ENCODE measurements around the gene C2CD3.

Gene C2CD3

GRCh38 chr11:73969991-73970800 lies 200.6 kb downstream of the C2CD3 start:
- peaks cover 3 to 9% of the 10 kb centered on the region in 2 experiments for H3K36me3 ChIP-seq (ENCODE audit: control insufficient read depth in 1 of 2, insufficient read depth in 2 of 2, low read length in 2 of 2)
- no peak overlapping the region for H4K91ac ChIP-seq (ENCODE audit: low read depth, low read length)
- no peaks in the 10 kb centered on the region for H3K79me1 ChIP-seq (ENCODE audit: low read length)
- H3K27me3 ChIP-seq (ENCODE audit: insufficient read depth, low read length), result no peaks in the 10 kb centered on the region
- H3K9ac ChIP-seq (ENCODE audit: low read length), result no peak overlapping the region
- H3K4ac ChIP-seq (ENCODE audit: low read depth, low read length), result no peak overlapping the region
- H3K27ac ChIP-seq (ENCODE audit: low read depth, low read length), result no peak overlapping the region
- H4K12ac ChIP-seq (ENCODE audit: low read depth, low read length), result no peak overlapping the region
- no peak overlapping the region for H4K8ac ChIP-seq (ENCODE audit: low read depth, low read length)
- no peak overlapping the region for H3K23ac ChIP-seq (ENCODE audit: low read length)
- WGBS (ENCODE audit: extremely low coverage, insufficient coverage, insufficient read length), result no CpG with 5 or more reads among the region's 13 CpGs
- no peaks in the 10 kb centered on the region for H3K9me3 ChIP-seq (ENCODE audit: insufficient read depth, low read depth, low read length)
- no peak overlapping the region for H3K14ac ChIP-seq (ENCODE audit: low read length)
- no peaks in the 10 kb centered on the region for H3K4me1 ChIP-seq (ENCODE audit: control insufficient read depth in 1 of 2, insufficient read depth in 2 of 2, low read length in 2 of 2)
- no peak overlapping the region for H2AK5ac ChIP-seq (ENCODE audit: low read length)
- no peak overlapping the region for H2BK12ac ChIP-seq (ENCODE audit: low read length)
- no peak overlapping the region for H3K4me2 ChIP-seq (ENCODE audit: low read length)
- no peak for DNase-seq
- no peak overlapping the region for H3K4me3 ChIP-seq (ENCODE audit: low read depth, low read length)
- no peak overlapping the region for H2BK5ac ChIP-seq (ENCODE audit: low read depth, low read length, poor library complexity)
- H2AFZ ChIP-seq (ENCODE audit: insufficient read depth, low read length, poor library complexity), result no peak overlapping the region
- no peak overlapping the region for H2BK120ac ChIP-seq (ENCODE audit: insufficient read depth, low read length, poor library complexity)
- no peaks in the 10 kb centered on the region for H3K79me2 ChIP-seq (ENCODE audit: control insufficient read depth, insufficient read depth, low read length, poor library complexity)
- H3K18ac ChIP-seq (ENCODE audit: low read length), result no peak overlapping the region

- H2AK5ac ChIP-seq (ENCODE audit: low read length), result no peak overlapping the region
- H3K18ac ChIP-seq (ENCODE audit: low read length), result no peak overlapping the region
- H3K79me2 ChIP-seq (ENCODE audit: control insufficient read depth, insufficient read depth, low read length, poor library complexity), result no peaks in the 10 kb centered on the region
Observed at GRCh38 chr11:73969091-73969490, 201.7 kb downstream of the C2CD3 start.

GRCh38 chr11:73968356-73968966 lies 202.3 kb downstream of the C2CD3 start:
- H2BK12ac ChIP-seq (ENCODE audit: low read length), result no peak overlapping the region
- H3K4me3 ChIP-seq (ENCODE audit: low read depth, low read length), result no peak overlapping the region
- no peak overlapping the region for H3K14ac ChIP-seq (ENCODE audit: low read length)
- H2AK5ac ChIP-seq (ENCODE audit: low read length), result no peak overlapping the region
- H2BK5ac ChIP-seq (ENCODE audit: low read depth, low read length, poor library complexity), result no peak overlapping the region
- no peak overlapping the region for H3K23ac ChIP-seq (ENCODE audit: low read length)
- no CpG with 5 or more reads among the region's 15 CpGs for WGBS (ENCODE audit: extremely low coverage, insufficient coverage, insufficient read length)
- no peak overlapping the region for H4K12ac ChIP-seq (ENCODE audit: low read depth, low read length)
- DNase-seq, result no peak
- no peaks in the 10 kb centered on the region for H3K4me1 ChIP-seq (ENCODE audit: control insufficient read depth in 1 of 2, insufficient read depth in 2 of 2, low read length in 2 of 2)
- H3K9me3 ChIP-seq (ENCODE audit: insufficient read depth, low read depth, low read length), result no peaks in the 10 kb centered on the region
- H4K8ac ChIP-seq (ENCODE audit: low read depth, low read length), result no peak overlapping the region
- no peak overlapping the region for H4K91ac ChIP-seq (ENCODE audit: low read depth, low read length)
- no peaks in the 10 kb centered on the region for H3K79me2 ChIP-seq (ENCODE audit: control insufficient read depth, insufficient read depth, low read length, poor library complexity)
- H2BK120ac ChIP-seq (ENCODE audit: insufficient read depth, low read length, poor library complexity), result no peak overlapping the region
- H3K9ac ChIP-seq (ENCODE audit: low read length), result no peak overlapping the region
- H3K36me3 ChIP-seq (ENCODE audit: control insufficient read depth in 1 of 2, insufficient read depth in 2 of 2, low read length in 2 of 2), result no peaks in the 10 kb centered on the region
- H3K4me2 ChIP-seq (ENCODE audit: low read length), result no peak overlapping the region
- H3K79me1 ChIP-seq (ENCODE audit: low read length), result no peaks in the 10 kb centered on the region
- H2AFZ ChIP-seq (ENCODE audit: insufficient read depth, low read length, poor library complexity), result no peak overlapping the region
- no peaks in the 10 kb centered on the region for H3K27me3 ChIP-seq (ENCODE audit: insufficient read depth, low read length)
- no peak overlapping the region for H3K27ac ChIP-seq (ENCODE audit: low read depth, low read length)
- no peak overlapping the region for H3K4ac ChIP-seq (ENCODE audit: low read depth, low read length)
- H3K18ac ChIP-seq (ENCODE audit: low read length), result no peak overlapping the region

More at GRCh38 chr11:73969091-73969490, 201.7 kb downstream of the C2CD3 start:
- no peaks in the 10 kb centered on the region for H3K36me3 ChIP-seq (ENCODE audit: control insufficient read depth in 1 of 2, insufficient read depth in 2 of 2, low read length in 2 of 2)
- no peak overlapping the region for H4K12ac ChIP-seq (ENCODE audit: low read depth, low read length)
- H2AFZ ChIP-seq (ENCODE audit: insufficient read depth, low read length, poor library complexity), result no peak overlapping the region
- no peaks in the 10 kb centered on the region for H3K9me3 ChIP-seq (ENCODE audit: insufficient read depth, low read depth, low read length)
- no peaks in the 10 kb centered on the region for H3K79me1 ChIP-seq (ENCODE audit: low read length)
- H3K23ac ChIP-seq (ENCODE audit: low read length), result no peak overlapping the region
- no peak overlapping the region for H2BK5ac ChIP-seq (ENCODE audit: low read depth, low read length, poor library complexity)
- no peak overlapping the region for H3K4me3 ChIP-seq (ENCODE audit: low read depth, low read length)
- no peak overlapping the region for H2BK120ac ChIP-seq (ENCODE audit: insufficient read depth, low read length, poor library complexity)
- no CpG with 5 or more reads among the region's 2 CpGs for WGBS (ENCODE audit: extremely low coverage, insufficient coverage, insufficient read length)
- no peak overlapping the region for H3K27ac ChIP-seq (ENCODE audit: low read depth, low read length)
- no peak overlapping the region for H2BK12ac ChIP-seq (ENCODE audit: low read length)
- no peaks in the 10 kb centered on the region for H3K27me3 ChIP-seq (ENCODE audit: insufficient read depth, low read length)
- no peak overlapping the region for H4K91ac ChIP-seq (ENCODE audit: low read depth, low read length)
- no peak overlapping the region for H3K4me2 ChIP-seq (ENCODE audit: low read length)
- DNase-seq, result no peak
- H3K4ac ChIP-seq (ENCODE audit: low read depth, low read length), result no peak overlapping the region
- H4K8ac ChIP-seq (ENCODE audit: low read depth, low read length), result no peak overlapping the region
- H3K14ac ChIP-seq (ENCODE audit: low read length), result no peak overlapping the region
- H3K4me1 ChIP-seq (ENCODE audit: control insufficient read depth in 1 of 2, insufficient read depth in 2 of 2, low read length in 2 of 2), result no peaks in the 10 kb centered on the region
- H3K9ac ChIP-seq (ENCODE audit: low read length), result no peak overlapping the region

- Histone ChIP-seq H3K4me3 (ENCODE audit: low read depth, low read length) (no peak overlapping the region), H3K79me2 (ENCODE audit: control insufficient read depth, insufficient read depth, low read length, poor library complexity) (no peaks in the 10 kb centered on the region), H2AK5ac (ENCODE audit: low read length) (no peak overlapping the region), H3K9me3 (ENCODE audit: insufficient read depth, low read depth, low read length) (no peaks in the 10 kb centered on the region), H2BK12ac (ENCODE audit: low read length) (no peak overlapping the region), H3K4me1 (ENCODE audit: control insufficient read depth in 1 of 2, insufficient read depth in 2 of 2, low read length in 2 of 2) (no peaks in the 10 kb centered on the region), H2BK120ac (ENCODE audit: insufficient read depth, low read length, poor library complexity) (no peak overlapping the region), H3K27ac (ENCODE audit: low read depth, low read length) (no peak overlapping the region), H3K27me3 (ENCODE audit: insufficient read depth, low read length) (no peaks in the 10 kb centered on the region), H3K4ac (ENCODE audit: low read depth, low read length) (no peak overlapping the region), H3K18ac (ENCODE audit: low read length) (no peak overlapping the region), H3K9ac (ENCODE audit: low read length) (no peak overlapping the region), H3K79me1 (ENCODE audit: low read length) (no peaks in the 10 kb centered on the region), H3K36me3 (ENCODE audit: control insufficient read depth in 1 of 2, insufficient read depth in 2 of 2, low read length in 2 of 2) (peaks cover 0 to 2% of the 10 kb centered on the region in 2 experiments), H2AFZ (ENCODE audit: insufficient read depth, low read length, poor library complexity) (no peak overlapping the region), H3K23ac (ENCODE audit: low read length) (no peak overlapping the region), H4K12ac (ENCODE audit: low read depth, low read length) (no peak overlapping the region), H4K8ac (ENCODE audit: low read depth, low read length) (no peak overlapping the region), H2BK5ac (ENCODE audit: low read depth, low read length, poor library complexity) (no peak overlapping the region), H3K14ac (ENCODE audit: low read length) (no peak overlapping the region), H4K91ac (ENCODE audit: low read depth, low read length) (no peak overlapping the region), H3K4me2 (ENCODE audit: low read length) (no peak overlapping the region)
- DNase-seq, result no peak
- WGBS (ENCODE audit: extremely low coverage, insufficient coverage, insufficient read length), result no CpG with 5 or more reads among the region's 2 CpGs
Observed at GRCh38 chr11:73965764-73966121, 205.1 kb downstream of the C2CD3 start.

Measured in trophoblast cell (in vitro differentiated cells and primary cell).